Measurements from ENCODE around the gene PIGB. TPM values are rescaled to one million over a fixed set of nuclear protein-coding genes. Genes with fewer than 3 reads are reported as not detected.

PIGB gene
- total and polyA plus RNA-seq, 9 donors: 5.6 to 13.5 (median 9.7) TPM

DNA sequence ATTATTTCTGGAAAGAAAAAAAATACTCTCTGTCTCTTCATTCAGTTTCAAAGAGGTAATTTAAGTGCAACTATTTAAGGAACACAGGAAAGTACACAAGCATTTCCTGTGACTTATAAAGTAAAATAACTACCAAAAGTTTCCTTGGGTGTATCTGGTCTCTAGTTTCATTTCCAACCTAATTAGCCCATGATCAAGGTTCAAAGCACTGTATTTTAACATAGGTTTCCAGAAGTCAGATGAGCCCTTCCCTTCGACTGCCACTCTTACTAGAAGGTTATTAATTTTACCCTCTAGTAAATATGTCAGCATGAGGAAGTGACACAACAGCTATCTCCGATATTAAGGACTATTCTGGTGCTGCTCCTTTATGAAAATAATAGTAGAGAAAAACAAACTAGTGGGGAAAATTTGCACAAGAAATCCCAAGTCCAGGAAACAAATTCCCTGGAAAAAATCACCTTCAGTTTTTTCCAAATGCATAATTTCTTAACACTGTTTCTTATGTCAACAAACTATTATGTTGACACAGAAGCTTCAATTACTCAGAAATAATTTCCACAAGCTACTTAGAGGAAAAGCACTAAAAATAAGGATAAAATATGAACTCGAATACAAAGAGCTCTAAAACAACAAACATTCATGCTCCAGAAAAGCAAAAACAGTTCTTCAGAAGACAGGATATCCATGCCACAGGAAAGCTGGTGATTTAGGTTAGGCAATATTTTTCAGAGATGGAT is 53.8 kb downstream of the PIGB start:
- no peak for DNase-seq
- WGBS, 3 donors: 22 to 54% (median 35%) methylated on average over 3 of the region's 3 CpGs
- H3K27me3 ChIP-seq: no peaks in the 10 kb centered on the region
- no peaks in the 10 kb centered on the region for H3K4me1 ChIP-seq (ENCODE audit: insufficient read depth)
- TF ChIP-seq, protein P1, sequence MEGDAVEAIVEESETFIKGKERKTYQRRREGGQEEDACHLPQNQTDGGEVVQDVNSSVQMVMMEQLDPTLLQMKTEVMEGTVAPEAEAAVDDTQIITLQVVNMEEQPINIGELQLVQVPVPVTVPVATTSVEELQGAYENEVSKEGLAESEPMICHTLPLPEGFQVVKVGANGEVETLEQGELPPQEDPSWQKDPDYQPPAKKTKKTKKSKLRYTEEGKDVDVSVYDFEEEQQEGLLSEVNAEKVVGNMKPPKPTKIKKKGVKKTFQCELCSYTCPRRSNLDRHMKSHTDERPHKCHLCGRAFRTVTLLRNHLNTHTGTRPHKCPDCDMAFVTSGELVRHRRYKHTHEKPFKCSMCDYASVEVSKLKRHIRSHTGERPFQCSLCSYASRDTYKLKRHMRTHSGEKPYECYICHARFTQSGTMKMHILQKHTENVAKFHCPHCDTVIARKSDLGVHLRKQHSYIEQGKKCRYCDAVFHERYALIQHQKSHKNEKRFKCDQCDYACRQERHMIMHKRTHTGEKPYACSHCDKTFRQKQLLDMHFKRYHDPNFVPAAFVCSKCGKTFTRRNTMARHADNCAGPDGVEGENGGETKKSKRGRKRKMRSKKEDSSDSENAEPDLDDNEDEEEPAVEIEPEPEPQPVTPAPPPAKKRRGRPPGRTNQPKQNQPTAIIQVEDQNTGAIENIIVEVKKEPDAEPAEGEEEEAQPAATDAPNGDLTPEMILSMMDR (IDR thresholded peaks at IDR 0.05): no peak
- TF ChIP-seq EP300 (IDR thresholded peaks at IDR 0.05) (no peak), POLR2A (IDR thresholded peaks at IDR 0.05) (no peak)
- no peaks in the 10 kb centered on the region for H3K36me3 ChIP-seq
- no peaks in the 10 kb centered on the region for H3K9me3 ChIP-seq
- intact Hi-C loops (cut with DNase I): no loop called here
- no peak overlapping the region for H3K27ac ChIP-seq
- H3K4me3 ChIP-seq: no peak overlapping the region

DNA sequence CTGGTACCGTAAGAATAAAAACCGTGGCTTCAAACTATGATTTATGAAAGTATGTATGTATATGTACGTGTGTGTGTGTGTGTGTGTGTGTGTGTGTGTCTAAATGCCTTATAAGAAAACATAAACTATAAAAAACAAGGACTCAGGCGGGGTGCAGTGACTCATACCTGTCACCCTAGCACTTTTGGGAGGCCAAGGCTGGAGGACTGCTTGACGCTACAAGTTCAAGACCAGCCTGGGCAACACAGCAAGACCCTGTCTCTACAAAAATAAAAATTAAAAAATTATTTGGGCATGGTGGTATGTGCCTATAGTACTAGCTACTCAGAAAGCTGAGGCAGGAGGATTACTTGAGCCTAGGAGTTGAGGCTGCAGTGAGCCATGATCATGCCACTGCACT is 60.1 kb downstream of the PIGB start:
- WGBS, 3 donors: 84 to 94% (median 87%) methylated on average over 5 of the region's 5 CpGs
- intact Hi-C loops (cut with DNase I): no loop called here
- Histone ChIP-seq H3K27ac (no peak overlapping the region), H3K27me3 (no peaks in the 10 kb centered on the region), H3K4me1 (ENCODE audit: insufficient read depth) (no peaks in the 10 kb centered on the region), H3K9me3 (no peaks in the 10 kb centered on the region), H3K4me3 (no peak overlapping the region), H3K36me3 (no peaks in the 10 kb centered on the region)
- no peak for TF ChIP-seq POLR2A (IDR thresholded peaks at IDR 0.05)
- TF ChIP-seq, protein P1 (IDR thresholded peaks at IDR 0.05): no peak
- no peak for TF ChIP-seq EP300 (IDR thresholded peaks at IDR 0.05)
- no peak for DNase-seq

DNA sequence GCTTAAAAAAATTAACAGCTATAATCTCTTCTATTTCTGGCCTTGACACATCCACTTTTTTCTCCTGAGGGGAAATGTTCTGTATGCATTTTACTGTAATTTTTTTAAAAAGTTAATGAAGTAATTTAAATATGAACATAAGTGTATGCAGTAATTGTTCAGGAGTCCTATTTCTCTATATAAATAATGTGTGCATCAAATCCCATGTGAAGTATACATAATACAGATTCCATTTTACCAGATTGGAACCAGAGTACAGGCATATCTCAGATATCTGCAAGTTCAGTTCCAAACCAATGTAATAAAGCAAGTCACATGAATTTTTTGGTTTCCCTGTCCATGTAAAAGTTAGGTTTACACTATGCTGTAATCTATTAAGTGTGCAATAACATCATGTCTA is 62.6 kb downstream of the PIGB start:
- no peaks in the 10 kb centered on the region for H3K36me3 ChIP-seq
- H3K4me1 ChIP-seq (ENCODE audit: insufficient read depth): no peaks in the 10 kb centered on the region

DNA sequence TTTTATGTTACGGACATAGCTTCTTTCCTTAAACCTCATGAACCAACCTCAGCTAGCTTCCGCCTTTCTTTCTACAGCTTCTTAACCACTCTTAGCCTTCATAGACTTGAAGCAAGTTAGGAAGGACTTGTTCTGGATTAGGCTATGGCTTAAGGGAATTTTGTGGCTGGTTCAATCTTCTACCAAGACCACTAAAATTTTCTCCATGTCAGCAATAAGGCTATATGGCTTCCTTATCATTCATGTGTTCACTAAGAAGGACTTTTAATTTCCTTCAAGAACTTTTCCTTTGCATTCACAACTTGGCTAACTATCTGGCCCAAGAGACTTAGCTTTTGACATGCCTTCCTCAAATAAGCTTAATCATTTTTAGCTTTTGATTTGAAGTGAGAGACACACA is 64.7 kb downstream of the PIGB start:
- DNase-seq: no peak
- intact Hi-C loops (cut with DNase I): no loop called here
- 96 to 100% (median 98%) methylated on average over 2 of the region's 2 CpGs for WGBS, 3 donors
- Histone ChIP-seq H3K4me3 (no peak overlapping the region), H3K27me3 (no peaks in the 10 kb centered on the region), H3K27ac (no peak overlapping the region), H3K36me3 (no peaks in the 10 kb centered on the region), H3K4me1 (ENCODE audit: insufficient read depth) (no peaks in the 10 kb centered on the region), H3K9me3 (no peaks in the 10 kb centered on the region)
- no peak for TF ChIP-seq EP300 (IDR thresholded peaks at IDR 0.05)
- TF ChIP-seq, protein P1 (IDR thresholded peaks at IDR 0.05): no peak
- TF ChIP-seq POLR2A (IDR thresholded peaks at IDR 0.05): no peak

More for the DNA sequence above, 62.6 kb downstream of the PIGB start:
- Histone ChIP-seq H3K27ac (no peak overlapping the region), H3K9me3 (no peaks in the 10 kb centered on the region), H3K27me3 (no peaks in the 10 kb centered on the region), H3K4me3 (no peak overlapping the region)
- no peak for DNase-seq
- intact Hi-C loops (cut with DNase I): no loop called here
- TF ChIP-seq POLR2A (IDR thresholded peaks at IDR 0.05) (no peak), EP300 (IDR thresholded peaks at IDR 0.05) (no peak)
- TF ChIP-seq, protein P1 (IDR thresholded peaks at IDR 0.05): no peak
